H1 (cell line): ENCODE measurements around the gene NRXN2. TPM values are rescaled to one million over a fixed set of nuclear protein-coding genes. Genes with fewer than 3 reads are reported as not detected.

Experiments used
- CTCF ChIA-PET: fragments of 300-600 bp; sonication (Branson Sonifier 250); formaldehyde crosslinking; loops from one replicate; lab custom pipeline; 2021; ENCODE audit not compliant: partially characterized antibody; lab: Charles Lee
- POLR2A ChIA-PET: fragments of 300-600 bp; sonication (Branson Sonifier 250); formaldehyde crosslinking; loops from one replicate; lab custom pipeline; 2021; ENCODE audit warnings: inconsistent platforms; ENCODE audit not compliant: partially characterized antibody; lab: Charles Lee
- DNase-seq, 2 experiments: peaks; one replicate each; pipeline versions ENCODE4 v3.0.0 to v3.0.0-alpha.2; 2010 to 2022; ENCODE audit warnings: low spot score in 2 of 2, low read depth in 1 of 2, mixed read lengths in 1 of 2
- FAIRE-seq: peaks from 2 replicates; lab custom pipeline; 2011; peaks lifted over from hg19 to GRCh38; lab: Jason Lieb, UNC
- H2AFZ ChIP-seq: 2 replicates; pipeline ENCODE4 v1.8.1; 2012; ENCODE audit warnings: low read length, inconsistent platforms
- H2AK5ac ChIP-seq: 2 replicates; pipeline ENCODE4 v1.6.1; 2013; ENCODE audit warnings: low read depth, low read length
- H2BK120ac ChIP-seq: replicated peaks from 2 replicates; pipeline ENCODE3; 2013; ENCODE audit warnings: low read depth, low read length, inconsistent platforms
- H2BK12ac ChIP-seq: 2 replicates; pipeline ENCODE4 v1.6.1; 2013; ENCODE audit warnings: low read depth, low read length
- H2BK15ac ChIP-seq: 2 replicates; pipeline ENCODE4 v1.6.1; 2013; ENCODE audit warnings: low read length
- H2BK20ac ChIP-seq: 2 replicates; pipeline ENCODE4 v1.6.1; 2013; ENCODE audit warnings: low read length
- H2BK5ac ChIP-seq: 2 replicates; pipeline ENCODE4 v1.6.1; 2013; ENCODE audit warnings: low read depth, low read length
- H3K14ac ChIP-seq: 2 replicates; pipeline ENCODE4 v1.6.1; 2013; ENCODE audit warnings: inconsistent platforms; ENCODE audit not compliant: insufficient read length
- H3K18ac ChIP-seq: 2 replicates; pipeline ENCODE4 v1.6.1; 2013; ENCODE audit warnings: low read length; ENCODE audit errors: extremely low read depth
- H3K23ac ChIP-seq: 2 replicates; pipeline ENCODE4 v1.6.1; 2013; ENCODE audit warnings: inconsistent platforms; ENCODE audit not compliant: insufficient read length
- H3K23me2 ChIP-seq: 2 replicates; pipeline ENCODE4 v1.6.1; 2013; ENCODE audit warnings: low read depth, low read length
- H3K27ac ChIP-seq: 2 replicates; pipeline ENCODE4 v1.6.1; 2011; ENCODE audit warnings: low read depth, low read length, inconsistent platforms
- H3K27me3 ChIP-seq, 4 experiments: replicated peaks in 1 of 4; 1 replicate in 1 of 4; 2 replicates in 3 of 4; pipeline versions ENCODE4 v1.6.1 to v1.8.1; 2011 to 2013; ENCODE audit warnings: low read length in 3 of 4, mild to moderate bottlenecking in 3 of 4, inconsistent platforms in 2 of 4, mixed read lengths in 2 of 4, moderate library complexity in 1 of 4; ENCODE audit not compliant: control insufficient read depth in 3 of 4, insufficient read depth in 3 of 4; ENCODE audit errors: extremely low read depth in 1 of 4
- H3K36me3 ChIP-seq, 4 experiments: 2 replicates each; pipeline versions ENCODE4 v1.6.1 to v1.8.1; 2011 to 2013; ENCODE audit warnings: mild to moderate bottlenecking in 4 of 4, low read length in 3 of 4, moderate library complexity in 2 of 4, control low read depth in 1 of 4, inconsistent platforms in 1 of 4; ENCODE audit not compliant: insufficient read depth in 4 of 4, control insufficient read depth in 2 of 4
- H3K4ac ChIP-seq: replicated peaks from 2 replicates; pipeline ENCODE3; 2013; ENCODE audit warnings: low read length, low read depth, mixed read lengths, inconsistent platforms; ENCODE audit not compliant: insufficient read length
- H3K4me1 ChIP-seq, 4 experiments: replicated peaks in 1 of 4; 1 replicate in 1 of 4; 2 replicates in 3 of 4; pipeline versions ENCODE4 v1.6.1 to v1.8.1; 2011 to 2013; ENCODE audit warnings: low read length in 3 of 4, inconsistent platforms in 2 of 4, mixed read lengths in 1 of 4; ENCODE audit not compliant: insufficient read depth in 4 of 4, control insufficient read depth in 3 of 4
- H3K4me2 ChIP-seq, 2 experiments: 2 replicates each; pipeline versions ENCODE4 v1.6.1 to v1.8.1; 2011 to 2013; ENCODE audit warnings: low read depth in 2 of 2, low read length in 2 of 2, control low read depth in 1 of 2, inconsistent platforms in 1 of 2, mild to moderate bottlenecking in 1 of 2; ENCODE audit not compliant: insufficient read depth in 1 of 2
- H3K4me3 ChIP-seq, 4 experiments: fragments of 200-600, 300-600 bp in 1 of 4; sonication (generic), shearing (Covaris generic), sonication (Bioruptor Twin) in 1 of 4; 2 replicates each; pipeline versions ENCODE4 v1.5.1 to v1.8.1; 2011 to 2016; ENCODE audit warnings: low read length in 4 of 4, low read depth in 3 of 4, control low read depth in 2 of 4, inconsistent platforms in 2 of 4, mild to moderate bottlenecking in 2 of 4, mixed read lengths in 1 of 4, moderate library complexity in 1 of 4; ENCODE audit not compliant: insufficient read depth in 2 of 4; ENCODE audit errors: extremely low read depth in 1 of 4
- H3K56ac ChIP-seq: replicated peaks from 2 replicates; pipeline ENCODE3; 2013; ENCODE audit warnings: low read depth, mild to moderate bottlenecking, mixed read lengths, low read length, inconsistent platforms; ENCODE audit not compliant: insufficient read length
- H3K79me1 ChIP-seq: 2 replicates; pipeline ENCODE4 v1.6.1; 2013; ENCODE audit warnings: low read depth, low read length, control low read depth
- H3K79me2 ChIP-seq, 2 experiments: 2 replicates each; pipeline versions ENCODE4 v1.6.1 to v1.8.1; 2012 to 2013; ENCODE audit warnings: low read length in 2 of 2, mild to moderate bottlenecking in 2 of 2, inconsistent platforms in 1 of 2; ENCODE audit not compliant: insufficient read depth in 2 of 2, control insufficient read depth in 1 of 2
- H3K9ac ChIP-seq, 4 experiments: replicated peaks in 1 of 4; 1 replicate in 1 of 4; 2 replicates in 3 of 4; pipeline versions ENCODE4 v1.6.1 to v1.8.1; 2011 to 2013; ENCODE audit warnings: low read depth in 3 of 4, low read length in 3 of 4, control low read depth in 2 of 4, mild to moderate bottlenecking in 2 of 4, moderate library complexity in 2 of 4, inconsistent platforms in 1 of 4; ENCODE audit errors: extremely low read depth in 1 of 4
- H3K9me3 ChIP-seq, 2 experiments: 2 replicates each; pipeline versions ENCODE4 v1.6.1 to v1.8.1; 2012 to 2013; ENCODE audit warnings: mild to moderate bottlenecking in 2 of 2, moderate library complexity in 2 of 2, control low read depth in 1 of 2, inconsistent platforms in 1 of 2, low read depth in 1 of 2, low read length in 1 of 2, mixed read lengths in 1 of 2; ENCODE audit not compliant: insufficient read depth in 2 of 2
- H4K20me1 ChIP-seq, 2 experiments: replicated peaks in 1 of 2; 2 replicates each; pipeline versions ENCODE3 to v1.8.1; 2011 to 2013; ENCODE audit warnings: inconsistent platforms in 2 of 2, low read length in 2 of 2, mild to moderate bottlenecking in 1 of 2; ENCODE audit not compliant: insufficient read depth in 2 of 2, control insufficient read depth in 1 of 2
- H4K5ac ChIP-seq: 2 replicates; pipeline ENCODE4 v1.6.1; 2013; ENCODE audit warnings: low read length, low read depth, mixed read lengths, inconsistent platforms; ENCODE audit not compliant: insufficient read length
- H4K8ac ChIP-seq: 2 replicates; pipeline ENCODE4 v1.8.0; 2013; ENCODE audit warnings: mild to moderate bottlenecking, moderate library complexity, low read length, inconsistent platforms; ENCODE audit not compliant: insufficient read depth; ENCODE audit errors: extremely low read depth
- H4K91ac ChIP-seq: replicated peaks from 2 replicates; pipeline ENCODE3; 2013; ENCODE audit warnings: low read length, mixed read lengths, inconsistent platforms; ENCODE audit not compliant: insufficient read length
- ASH2L ChIP-seq: fragments of 200-600, 300-600 bp; sonication (generic); IDR thresholded peaks from one replicate; pipeline ENCODE4 v1.7.1; 2017; ENCODE audit warnings: low read length
- BRCA1 ChIP-seq: IDR thresholded peaks from 2 replicates; pipeline ENCODE4 v1.6.1; 2012; ENCODE audit warnings: low read depth, low read length, improper control_type of control experiment
- CBX5 ChIP-seq: fragments of 300-800, 300-1000 bp; sonication (generic); IDR thresholded peaks from 2 replicates; pipeline ENCODE4 v1.7.1; 2016; ENCODE audit warnings: antibody characterized with exemption, low read length, low read depth
- CHD1 ChIP-seq: IDR thresholded peaks from 2 replicates; pipeline ENCODE4 v1.6.1; 2012; ENCODE audit warnings: low read depth, low read length, improper control_type of control experiment
- CTBP2 ChIP-seq: IDR thresholded peaks from 2 replicates; pipeline ENCODE4 v1.7.0; 2011; ENCODE audit warnings: borderline replicate concordance, mild to moderate bottlenecking, moderate library complexity, mixed read lengths, low read length; ENCODE audit not compliant: insufficient read depth, insufficient read length
- FOSL1 ChIP-seq: IDR thresholded peaks from 2 replicates; pipeline ENCODE4 v1.6.1; 2011; ENCODE audit warnings: mild to moderate bottlenecking, low read depth, low read length, moderate library complexity; ENCODE audit not compliant: insufficient read depth
- KDM1A ChIP-seq: fragments of 200-600, 300-600 bp; sonication (generic); IDR thresholded peaks from 2 replicates; pipeline ENCODE4 v1.7.1; 2016; ENCODE audit warnings: mild to moderate bottlenecking, low read length, borderline replicate concordance
- NANOG ChIP-seq: IDR thresholded peaks from 2 replicates; pipeline ENCODE4 v1.6.1; 2011; ENCODE audit warnings: low read length, low read depth, mild to moderate bottlenecking, inconsistent platforms; ENCODE audit not compliant: insufficient read depth, poor library complexity, severe bottlenecking
- POU5F1 ChIP-seq: IDR thresholded peaks from 2 replicates; pipeline ENCODE4 v1.6.1; 2011; ENCODE audit warnings: low read depth, mild to moderate bottlenecking, low read length, moderate library complexity
- RFX5 ChIP-seq: IDR thresholded peaks from 2 replicates; pipeline ENCODE4 v1.6.1; 2011; ENCODE audit warnings: low read depth, low read length, improper control_type of control experiment, borderline replicate concordance
- SIX5 ChIP-seq: IDR thresholded peaks from 2 replicates; pipeline ENCODE4 v1.6.1; 2011; ENCODE audit warnings: mild to moderate bottlenecking, low read depth, low read length
- WGBS, 2 experiments: shearing (Covaris generic) in 1 of 2; methylation state at CpG; one replicate each; pipeline versions ENCODE4 v1.1.6 to v1.1.7; 2013 to 2015; ENCODE audit warnings: low lambda C conversion rate in 2 of 2, mixed read lengths in 2 of 2, inconsistent platforms in 1 of 2, low coverage in 1 of 2, missing lambda C conversion rate in 1 of 2; ENCODE audit not compliant: insufficient replicate concordance in 2 of 2, insufficient coverage in 1 of 2, insufficient read length in 1 of 2; ENCODE audit errors: extremely low coverage in 1 of 2, missing lambda C conversion rate in 1 of 2; 5-methylcytosine and 5-hydroxymethylcytosine counted together
- polyA plus RNA-seq, 7 experiments: library from polyadenylated mRNA; depleted of rRNA in 3 of 7; stranded (reverse) in 5 of 7; unstranded in 2 of 7; fragments of >200 nt in 5 of 7; fragments of 200-250 nt in 2 of 7; gene quantifications; 1 replicate in 5 of 7; 2 replicates in 1 of 7; 4 replicates in 1 of 7; pipeline versions ENCODE4 v1.2.1 to v1.2.3, GENCODE V29; 2011 to 2013; ENCODE audit warnings: missing spikeins in 2 of 7, mixed read lengths in 2 of 7
- total RNA-seq: library from RNA; stranded (reverse); fragmentation: NEBNext Ultra II Directional; extraction: Animal tissue kit (Norgen Biotek cat#: 25700); gene quantifications from 2 replicates; pipeline ENCODE4 v1.2.1, GENCODE V29; 2021
- TF ChIP-seq, protein P1 (sequence below): IDR thresholded peaks from 2 replicates; pipeline ENCODE4 v1.6.1; 2012; ENCODE audit warnings: inconsistent platforms

NRXN2 gene
- total and polyA plus RNA-seq, 2 of the 8 experiments (the other 6 are each of a cell fraction or from before 2014, with no cell fraction given), result 1.3 to 11.5 TPM

DNA sequence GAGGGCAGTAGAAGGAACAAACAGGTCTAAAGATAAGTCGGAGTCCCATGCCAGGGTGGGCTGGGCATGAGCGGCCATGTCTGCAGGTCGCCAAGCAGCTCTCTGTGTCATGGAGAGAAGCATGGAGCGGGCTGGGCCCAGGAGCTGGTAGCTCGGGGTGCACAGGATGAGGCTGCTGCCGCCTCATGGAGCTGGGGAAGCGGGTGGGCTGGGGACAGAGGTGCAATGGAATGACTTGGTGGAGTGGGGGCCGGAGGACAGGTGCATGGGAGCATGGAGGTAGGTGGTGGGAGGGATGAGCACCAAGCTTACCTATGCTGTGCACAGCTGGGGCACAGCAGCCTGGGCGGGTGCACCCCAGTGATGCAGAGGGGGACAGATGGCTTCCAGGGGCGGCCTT lies 3.6 kb downstream of the NRXN2 start:
- H3K4ac ChIP-seq, result no peak overlapping the region
- no peaks in the 10 kb centered on the region for H3K9me3 ChIP-seq
- 87% methylated on average over 10 of the region's 10 CpGs; no CpG with 5 or more reads in 1 of the 2 experiments for WGBS, 2 experiments
- no peak overlapping the region for H3K14ac ChIP-seq
- no peak overlapping the region for H2BK15ac ChIP-seq
- no peak overlapping the region for H4K5ac ChIP-seq
- no peak overlapping the region for H3K9ac ChIP-seq
- ChIA-PET CTCF (interaction anchor here (0.7 to 4.7 kb wide), 6 partner anchors 10 to 69 kb away, joined by 3 to 30 read pairs (median 4); partner anchors contain the start of gene RASGRP2), POLR2A (interaction anchor here (1.2 to 1.4 kb wide), 2 partner anchors 15 to 44 kb away, joined by 3 to 4 read pairs; no protein-coding TSS in a partner anchor)
- peaks cover 8% of the 10 kb centered on the region; the same call in 1 of the 2 replicates for H3K23me2 ChIP-seq
- H3K56ac ChIP-seq, result no peak overlapping the region
- H4K91ac ChIP-seq, result no peak overlapping the region
- H4K8ac ChIP-seq, result no peak overlapping the region
- H3K79me2 ChIP-seq, result no peaks in the 10 kb centered on the region
- no peak for TF ChIP-seq CHD1
- TF ChIP-seq, protein P1, sequence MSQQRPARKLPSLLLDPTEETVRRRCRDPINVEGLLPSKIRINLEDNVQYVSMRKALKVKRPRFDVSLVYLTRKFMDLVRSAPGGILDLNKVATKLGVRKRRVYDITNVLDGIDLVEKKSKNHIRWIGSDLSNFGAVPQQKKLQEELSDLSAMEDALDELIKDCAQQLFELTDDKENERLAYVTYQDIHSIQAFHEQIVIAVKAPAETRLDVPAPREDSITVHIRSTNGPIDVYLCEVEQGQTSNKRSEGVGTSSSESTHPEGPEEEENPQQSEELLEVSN, result no peak
- TF ChIP-seq POU5F1, result no peak
- TF ChIP-seq NANOG, result no peak
- TF ChIP-seq SIX5, result no peak
- no peak for TF ChIP-seq KDM1A
- no peak for TF ChIP-seq FOSL1
- TF ChIP-seq CBX5, result no peak
- no peak for TF ChIP-seq ASH2L
- no peak for TF ChIP-seq BRCA1
- TF ChIP-seq RFX5, result no peak
- TF ChIP-seq CTBP2, result no peak
- peaks cover 3 to 19% (median 11%) of the 10 kb centered on the region in 4 experiments; a peak in 6 of 7 replicates for H3K4me1 ChIP-seq
- H3K79me1 ChIP-seq, result no peaks in the 10 kb centered on the region
- no peak overlapping the region for H2AK5ac ChIP-seq
- no peak overlapping the region for H3K18ac ChIP-seq
- no peak overlapping the region for H3K23ac ChIP-seq
- no peak overlapping the region for H3K27ac ChIP-seq
- peaks cover 7 to 31% (median 23%) of the 10 kb centered on the region in 4 experiments for H3K27me3 ChIP-seq
- H4K20me1 ChIP-seq, result peaks cover 0 to 4% of the 10 kb centered on the region in 2 experiments
- H2AFZ ChIP-seq, result no peak overlapping the region
- no peak overlapping the region for H2BK12ac ChIP-seq
- H2BK5ac ChIP-seq, result no peak overlapping the region
- DNase-seq, result no peak
- H2BK120ac ChIP-seq, result no peak overlapping the region
- no peak overlapping the region for H2BK20ac ChIP-seq
- no peak overlapping the region for H3K4me2 ChIP-seq
- no peak overlapping the region for H3K4me3 ChIP-seq
- no peak for FAIRE-seq
- no peaks in the 10 kb centered on the region for H3K36me3 ChIP-seq
